ENCODE data around the gene PNMT. TPM values are rescaled to one million over a fixed set of nuclear protein-coding genes. Genes with fewer than 3 reads are reported as not detected.

The PNMT gene
- total RNA-seq, 4 donors from 2014 or later, result 0.80 to 48.3 (median 1.3) TPM

GRCh38 chr17:39676198-39676819, 8.1 kb downstream of the PNMT start:
- in situ Hi-C loops (cut with MboI; ENCODE audit: low pct_ligation_motif_present in 1 of 4, low pct_unique_long_range_greater_than_20kb in 1 of 4, low sequenced_read_pairs in 3 of 4) (no loop called here), intact Hi-C loops (cut with DNase I; ENCODE audit: low total_unique reads) (no loop called here)
- H3K36me3 ChIP-seq, result peaks cover 0 to 5% (median 0%) of the 10 kb centered on the region in 4 donors
- 28 to 55% methylated on average over 2 to 7 of the region's 7 CpGs for WGBS, 2 donors (ENCODE audit: low coverage in 1 of 2)
- H3K4me1 ChIP-seq, result peaks cover 21 to 63% (median 59%) of the 10 kb centered on the region in 4 donors
- H3K4me3 ChIP-seq, result no peak overlapping the region
- H3K27me3 ChIP-seq, result peaks cover 3% of the 10 kb centered on the region
- TF ChIP-seq EP300 (IDR thresholded peaks at IDR 0.05; ENCODE audit: low read depth) (no peak), POLR2A (IDR thresholded peaks at IDR 0.05) (no peak)
- TF ChIP-seq, protein P1, sequence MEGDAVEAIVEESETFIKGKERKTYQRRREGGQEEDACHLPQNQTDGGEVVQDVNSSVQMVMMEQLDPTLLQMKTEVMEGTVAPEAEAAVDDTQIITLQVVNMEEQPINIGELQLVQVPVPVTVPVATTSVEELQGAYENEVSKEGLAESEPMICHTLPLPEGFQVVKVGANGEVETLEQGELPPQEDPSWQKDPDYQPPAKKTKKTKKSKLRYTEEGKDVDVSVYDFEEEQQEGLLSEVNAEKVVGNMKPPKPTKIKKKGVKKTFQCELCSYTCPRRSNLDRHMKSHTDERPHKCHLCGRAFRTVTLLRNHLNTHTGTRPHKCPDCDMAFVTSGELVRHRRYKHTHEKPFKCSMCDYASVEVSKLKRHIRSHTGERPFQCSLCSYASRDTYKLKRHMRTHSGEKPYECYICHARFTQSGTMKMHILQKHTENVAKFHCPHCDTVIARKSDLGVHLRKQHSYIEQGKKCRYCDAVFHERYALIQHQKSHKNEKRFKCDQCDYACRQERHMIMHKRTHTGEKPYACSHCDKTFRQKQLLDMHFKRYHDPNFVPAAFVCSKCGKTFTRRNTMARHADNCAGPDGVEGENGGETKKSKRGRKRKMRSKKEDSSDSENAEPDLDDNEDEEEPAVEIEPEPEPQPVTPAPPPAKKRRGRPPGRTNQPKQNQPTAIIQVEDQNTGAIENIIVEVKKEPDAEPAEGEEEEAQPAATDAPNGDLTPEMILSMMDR (IDR thresholded peaks at IDR 0.05), result no peak
- no peaks in the 10 kb centered on the region for H3K9me3 ChIP-seq
- peak; percentile 81 for DNase-seq
- H3K27ac ChIP-seq, result peak overlapping the region; percentile 65 to 79 (median 70)

GRCh38 chr17:39677072-39677471, 8.8 kb downstream of the PNMT start:
- Histone ChIP-seq H3K4me1 (peaks cover 21 to 56% (median 55%) of the 10 kb centered on the region in 4 donors), H3K27ac (peak overlapping the region; percentile 64 to 82 (median 76)), H3K4me3 (no peak overlapping the region), H3K9me3 (no peaks in the 10 kb centered on the region), H3K36me3 (peaks cover 0 to 6% (median 0%) of the 10 kb centered on the region in 4 donors), H3K27me3 (no peaks in the 10 kb centered on the region)
- intact Hi-C loops (cut with DNase I; ENCODE audit: low total_unique reads), result no loop called here
- WGBS, 2 donors (ENCODE audit: low coverage in 1 of 2), result 71 to 81% methylated on average over 3 to 8 of the region's 8 CpGs
- DNase-seq, result no peak
- TF ChIP-seq POLR2A (IDR thresholded peaks at IDR 0.05) (no peak), EP300 (IDR thresholded peaks at IDR 0.05; ENCODE audit: low read depth) (no peak), POLR2AphosphoS5 (IDR thresholded peaks at IDR 0.05) (no peak)
- TF ChIP-seq, protein P1 (IDR thresholded peaks at IDR 0.05), result no peak
- in situ Hi-C loops (cut with MboI; ENCODE audit: low pct_ligation_motif_present in 1 of 4, low pct_unique_long_range_greater_than_20kb in 1 of 4, low sequenced_read_pairs in 3 of 4), result no loop called here

GRCh38 chr17:39677542-39678339, 9.5 kb downstream of the PNMT start:
- no peaks in the 10 kb centered on the region for H3K27me3 ChIP-seq
- no peak overlapping the region for H3K4me3 ChIP-seq
- DNase-seq, result no peak
- intact Hi-C loops (cut with DNase I; ENCODE audit: low total_unique reads), result no loop called here
- peaks cover 0 to 6% (median 0%) of the 10 kb centered on the region in 4 donors for H3K36me3 ChIP-seq
- no peaks in the 10 kb centered on the region for H3K9me3 ChIP-seq
- 68 to 70% methylated on average over 6 to 13 of the region's 13 CpGs for WGBS, 2 donors (ENCODE audit: low coverage in 1 of 2)
- no peak for TF ChIP-seq EP300 (IDR thresholded peaks at IDR 0.05; ENCODE audit: low read depth)
- TF ChIP-seq POLR2AphosphoS5 (IDR thresholded peaks at IDR 0.05), result no peak
- TF ChIP-seq POLR2A (IDR thresholded peaks at IDR 0.05), result no peak
- TF ChIP-seq, protein P1 (IDR thresholded peaks at IDR 0.05), result no peak
- H3K27ac ChIP-seq, result peak overlapping the region; percentile 64 to 82 (median 76)
- H3K4me1 ChIP-seq, result peaks cover 21 to 52% (median 51%) of the 10 kb centered on the region in 4 donors
- in situ Hi-C loops (cut with MboI; ENCODE audit: low pct_ligation_motif_present in 1 of 4, low pct_unique_long_range_greater_than_20kb in 1 of 4, low sequenced_read_pairs in 3 of 4), result no loop called here

GRCh38 chr17:39678340-39679116, 10.3 kb downstream of the PNMT start:
- in situ Hi-C loops (cut with MboI; ENCODE audit: low pct_ligation_motif_present in 1 of 4, low pct_unique_long_range_greater_than_20kb in 1 of 4, low sequenced_read_pairs in 3 of 4), result no loop called here
- Histone ChIP-seq H3K27ac (peak overlapping the region; percentile 64 to 82 (median 76)), H3K9me3 (no peaks in the 10 kb centered on the region), H3K36me3 (peaks cover 0 to 6% (median 0%) of the 10 kb centered on the region in 4 donors), H3K4me3 (no peak overlapping the region), H3K27me3 (no peaks in the 10 kb centered on the region), H3K4me1 (peaks cover 21 to 52% (median 51%) of the 10 kb centered on the region in 4 donors)
- intact Hi-C loops (cut with DNase I; ENCODE audit: low total_unique reads), result no loop called here
- WGBS, 2 donors (ENCODE audit: low coverage in 1 of 2), result 60 to 65% methylated on average over 1 to 11 of the region's 13 CpGs
- DNase-seq, result peak; percentile 91
- TF ChIP-seq POLR2AphosphoS5 (IDR thresholded peaks at IDR 0.05) (peak in 2 of 3 donors; percentile 8 to 40), EP300 (IDR thresholded peaks at IDR 0.05; ENCODE audit: low read depth) (no peak), POLR2A (IDR thresholded peaks at IDR 0.05) (peak; percentile 24)
- TF ChIP-seq, protein P1 (IDR thresholded peaks at IDR 0.05), result no peak

Data from transverse colon (tissue), 4 donors.